ENCODE measurements around the gene ENAH. TPM values are rescaled to one million over a fixed set of nuclear protein-coding genes. Genes with fewer than 3 reads are reported as not detected.

ENAH gene
- total RNA-seq, 1 experiment from 2014 or later = 285 TPM

DNA sequence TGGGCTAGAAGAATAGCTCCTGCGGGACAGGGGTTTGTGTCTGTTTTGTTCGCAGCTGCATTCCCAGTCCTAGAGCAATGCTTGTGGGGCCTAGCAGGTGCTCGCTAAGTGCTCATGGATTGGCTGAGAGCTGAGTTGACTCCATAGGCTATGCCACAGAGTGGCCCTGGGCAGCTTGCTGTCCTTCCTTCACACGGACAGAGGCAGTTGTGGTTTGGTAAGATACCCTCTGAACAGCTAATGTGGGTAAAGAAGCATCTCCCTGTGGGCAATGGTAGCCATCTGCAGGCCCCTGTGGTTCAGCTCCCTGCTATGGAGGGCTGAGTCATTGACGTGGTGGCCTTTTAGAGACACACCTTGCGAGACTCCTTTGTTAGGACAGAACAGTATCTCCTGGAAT is 201.6 kb downstream of the ENAH start:
- Histone ChIP-seq H3K9me3 (ENCODE audit: control insufficient read depth, low read depth, low read length) (no peaks in the 10 kb centered on the region), H3K4me2 (ENCODE audit: insufficient read depth, insufficient read length, low read length) (no peak overlapping the region), H3K9ac (ENCODE audit: extremely low read depth, insufficient read length, low read length) (no peak overlapping the region), H4K5ac (ENCODE audit: insufficient read length, low read depth, low read length) (no peak overlapping the region), H3K27ac (ENCODE audit: insufficient read length, low read depth, low read length) (no peak overlapping the region), H3K23ac (ENCODE audit: insufficient read length, low read depth, low read length) (no peak overlapping the region), H3K27me3 (ENCODE audit: insufficient read depth, low read length) (no peaks in the 10 kb centered on the region), H4K20me1 (ENCODE audit: control insufficient read depth, insufficient read depth, insufficient read length) (no peaks in the 10 kb centered on the region), H4K91ac (ENCODE audit: insufficient read length, low read depth, low read length) (no peak overlapping the region), H2BK15ac (ENCODE audit: low read depth, low read length) (no peak overlapping the region), H3K18ac (ENCODE audit: insufficient read length, low read depth, low read length) (no peak overlapping the region), H3T11ph (ENCODE audit: low read length) (no peak overlapping the region), H2BK20ac (ENCODE audit: low read depth, low read length, poor library complexity, severe bottlenecking) (no peak overlapping the region), H2AK5ac (ENCODE audit: insufficient read length, low read length) (no peak overlapping the region), H3K23me2 (ENCODE audit: insufficient read length, low read depth, low read length, poor library complexity, severe bottlenecking) (no peaks in the 10 kb centered on the region), H2AFZ (ENCODE audit: low read length) (no peak overlapping the region), H2BK120ac (ENCODE audit: low read depth, low read length, poor library complexity, severe bottlenecking) (no peak overlapping the region), H3K79me2 (ENCODE audit: insufficient read depth, low read length) (no peaks in the 10 kb centered on the region), H2BK5ac (ENCODE audit: insufficient read length, low read length) (no peak overlapping the region), H4K8ac (replicated peaks; ENCODE audit: insufficient read length, low read depth, low read length) (no peak overlapping the region), H3K56ac (ENCODE audit: insufficient read length, low read depth, low read length) (no peak overlapping the region), H3K4ac (ENCODE audit: low read depth, low read length) (no peak overlapping the region), H2BK12ac (ENCODE audit: insufficient read length, low read depth, low read length) (no peak overlapping the region), H3K79me1 (ENCODE audit: insufficient read depth, low read depth, low read length, poor library complexity, severe bottlenecking) (no peaks in the 10 kb centered on the region), H3K14ac (ENCODE audit: insufficient read depth, low read length) (no peak overlapping the region), H3K4me1 (ENCODE audit: insufficient read depth, low read length) (peaks cover 5% of the 10 kb centered on the region; the same call in 1 of the 2 replicates)
- TF ChIP-seq, protein P1, sequence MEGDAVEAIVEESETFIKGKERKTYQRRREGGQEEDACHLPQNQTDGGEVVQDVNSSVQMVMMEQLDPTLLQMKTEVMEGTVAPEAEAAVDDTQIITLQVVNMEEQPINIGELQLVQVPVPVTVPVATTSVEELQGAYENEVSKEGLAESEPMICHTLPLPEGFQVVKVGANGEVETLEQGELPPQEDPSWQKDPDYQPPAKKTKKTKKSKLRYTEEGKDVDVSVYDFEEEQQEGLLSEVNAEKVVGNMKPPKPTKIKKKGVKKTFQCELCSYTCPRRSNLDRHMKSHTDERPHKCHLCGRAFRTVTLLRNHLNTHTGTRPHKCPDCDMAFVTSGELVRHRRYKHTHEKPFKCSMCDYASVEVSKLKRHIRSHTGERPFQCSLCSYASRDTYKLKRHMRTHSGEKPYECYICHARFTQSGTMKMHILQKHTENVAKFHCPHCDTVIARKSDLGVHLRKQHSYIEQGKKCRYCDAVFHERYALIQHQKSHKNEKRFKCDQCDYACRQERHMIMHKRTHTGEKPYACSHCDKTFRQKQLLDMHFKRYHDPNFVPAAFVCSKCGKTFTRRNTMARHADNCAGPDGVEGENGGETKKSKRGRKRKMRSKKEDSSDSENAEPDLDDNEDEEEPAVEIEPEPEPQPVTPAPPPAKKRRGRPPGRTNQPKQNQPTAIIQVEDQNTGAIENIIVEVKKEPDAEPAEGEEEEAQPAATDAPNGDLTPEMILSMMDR (conservative IDR thresholded peaks at IDR 0.05) = no peak
- Mint-ChIP-seq H3K36me3 (ENCODE audit: insufficient read depth in 1 of 3, low read depth in 3 of 3) (no peaks in the 10 kb centered on the region), H3K27me3 (ENCODE audit: low read depth) (peaks cover 14% of the 10 kb centered on the region), H3K4me1 (peaks cover 17 to 18% of the 10 kb centered on the region in 2 experiments), H3K4me3 (no peak overlapping the region), H3K27ac (no peak overlapping the region), H3K9me3 (peaks cover 0 to 3% of the 10 kb centered on the region in 2 experiments; a peak in 2 of 5 replicates)
- DNase-seq = no peak
- no CpG with 5 or more reads among the region's 6 CpGs for WGBS (ENCODE audit: extremely low coverage, insufficient read length, low lambda C conversion rate)
